ENCODE results near the gene ATP2B3.
A peak's percentile ranks its signal among the peaks of the same experiment; 100 is the strongest.

Gene ATP2B3

DNA sequence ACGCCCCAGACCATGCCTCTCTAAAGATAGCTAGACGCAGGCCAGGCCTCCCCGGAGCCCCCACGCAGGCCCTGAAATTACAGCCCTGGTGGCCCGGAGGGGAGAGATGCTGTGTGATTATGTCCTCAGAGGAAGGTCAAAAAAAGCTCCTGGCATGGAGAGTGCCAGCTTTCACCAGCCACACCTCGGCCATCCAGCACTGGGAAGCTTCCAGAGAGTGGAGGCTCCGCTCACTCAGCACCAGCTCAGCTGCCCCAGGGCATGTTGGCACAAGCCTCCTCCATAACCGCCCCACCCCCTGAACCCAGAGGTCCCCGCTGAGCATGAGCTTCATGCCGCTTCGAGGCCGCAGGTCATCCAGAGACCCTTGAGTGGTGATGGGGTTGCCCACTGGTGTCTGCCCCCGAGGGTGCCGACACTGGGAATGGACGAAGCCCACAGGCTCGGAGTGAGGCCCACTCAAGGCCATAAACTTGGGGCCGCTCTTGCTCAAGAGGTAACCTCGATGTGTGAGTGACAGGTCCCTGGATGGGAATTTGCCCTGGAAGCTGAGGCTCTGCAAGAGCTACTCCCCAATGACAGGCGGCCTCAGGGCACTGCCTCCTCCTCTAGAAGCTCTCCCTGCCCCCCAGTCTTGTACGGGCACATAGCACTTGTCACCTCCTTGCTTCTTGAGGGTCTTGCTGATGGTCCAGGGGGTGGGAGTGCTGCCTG lies 27.1 kb upstream of the ATP2B3 start:
- no peak for DNase-seq

DNA sequence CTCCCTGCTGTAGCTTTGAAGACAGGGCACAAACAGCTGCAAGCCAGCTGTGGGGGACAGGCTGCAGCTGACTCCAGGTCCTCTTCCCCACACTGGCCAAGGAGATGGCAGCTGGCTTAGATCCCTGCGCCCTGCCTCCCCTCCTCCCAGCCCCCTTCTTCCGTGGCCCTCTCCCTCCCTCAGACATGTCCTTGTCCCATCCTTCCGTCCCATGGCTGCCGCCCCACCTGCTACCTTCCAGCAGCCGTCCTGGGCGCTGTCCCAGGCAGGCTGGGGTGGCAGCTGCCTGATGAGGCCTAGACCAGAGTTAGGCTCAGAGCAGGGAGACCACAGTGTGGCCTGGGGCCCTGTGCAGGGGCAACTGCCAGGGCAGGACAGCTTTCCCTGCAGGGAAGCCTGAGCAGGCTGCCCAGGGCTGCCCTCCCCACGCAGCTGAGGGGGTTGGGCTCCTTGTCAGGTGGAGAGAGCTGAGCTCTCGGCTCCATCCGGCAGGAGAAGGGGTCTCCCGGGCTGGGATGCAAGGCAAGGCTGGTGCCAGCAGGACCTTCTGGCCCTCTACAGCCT lies 26.0 kb upstream of the ATP2B3 start:
- DNase-seq = no peak

DNA sequence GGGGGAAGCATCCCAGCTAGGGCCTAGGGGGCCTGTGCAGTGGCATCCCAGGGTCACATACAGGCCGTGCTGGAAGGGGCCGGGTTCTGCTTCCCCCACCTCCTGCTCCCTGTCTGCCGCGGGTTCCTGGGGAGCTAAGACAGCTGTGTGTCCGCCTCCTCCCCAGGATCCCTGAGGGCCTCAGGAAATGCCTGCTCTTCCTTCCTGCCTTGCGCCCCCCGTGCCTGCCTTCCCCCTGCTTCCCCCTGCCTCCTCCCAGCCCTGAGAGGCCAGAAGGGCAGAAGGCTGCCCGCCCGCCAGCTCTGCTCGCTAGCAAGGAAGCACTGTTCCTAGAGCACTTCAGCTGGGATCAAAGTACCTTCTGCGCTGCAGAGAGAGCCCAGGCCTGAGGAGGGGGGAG lies 25.5 kb upstream of the ATP2B3 start:
- DNase-seq = no peak

DNA sequence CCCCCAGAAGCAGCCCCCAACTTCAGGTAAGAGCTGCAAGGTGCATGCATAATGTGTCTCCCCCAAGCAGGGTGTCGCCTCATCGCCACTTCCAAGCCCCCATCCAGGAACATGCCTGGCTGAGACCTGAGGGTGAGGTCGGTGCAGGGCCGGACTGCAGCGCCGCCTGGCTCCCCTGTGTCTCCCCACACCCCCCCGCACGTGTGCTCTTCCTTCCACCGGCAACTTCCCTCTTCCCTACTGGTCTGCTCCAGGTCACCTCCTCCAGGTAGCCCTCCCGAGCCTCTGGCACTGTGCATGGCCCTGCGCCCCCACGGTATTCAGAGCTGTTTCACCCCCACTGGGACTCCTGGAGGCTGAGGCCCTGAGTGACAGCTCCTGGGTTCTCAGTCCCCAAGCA lies 24.9 kb upstream of the ATP2B3 start:
- DNase-seq = no peak

DNA sequence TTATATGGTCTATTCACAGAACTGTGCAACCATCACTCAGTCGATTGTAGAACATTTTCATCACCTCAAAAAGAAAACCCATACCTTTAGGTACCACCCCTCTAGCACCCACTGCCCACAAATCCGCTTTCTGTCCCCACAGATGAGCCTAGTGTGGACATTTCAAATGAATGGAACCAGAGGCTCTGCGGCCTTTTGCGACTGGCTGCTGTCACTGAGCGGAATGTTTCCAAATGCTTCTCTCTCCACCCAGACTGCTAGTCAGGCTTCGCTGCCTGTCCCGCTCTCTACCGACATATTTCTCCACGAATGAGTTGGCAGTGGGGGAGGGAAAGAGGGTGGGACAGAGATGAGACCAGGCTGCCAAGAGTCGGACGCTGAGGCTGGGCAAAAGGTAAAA lies 24.4 kb upstream of the ATP2B3 start:
- no peak for DNase-seq

DNA sequence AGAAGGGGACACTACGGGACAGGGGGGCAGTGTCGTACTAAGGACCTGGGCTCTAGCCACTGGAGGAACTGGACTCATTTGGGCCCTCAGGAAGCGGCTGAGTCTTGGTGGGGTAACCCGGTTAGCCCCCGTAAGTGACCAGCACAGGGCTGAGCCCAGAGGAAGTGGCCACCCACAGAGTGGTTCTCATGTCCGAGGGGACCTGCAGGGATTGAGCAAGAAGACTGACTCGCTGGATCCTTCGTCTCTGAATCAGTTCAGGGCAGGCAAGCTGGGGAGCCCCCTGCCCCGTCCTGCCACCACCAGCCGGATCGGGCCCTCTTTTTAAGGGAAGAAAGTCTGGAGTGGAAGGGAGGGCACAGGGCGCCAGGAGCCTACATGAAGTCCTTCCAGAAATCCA lies 23.4 kb upstream of the ATP2B3 start:
- no peak for DNase-seq

DNA sequence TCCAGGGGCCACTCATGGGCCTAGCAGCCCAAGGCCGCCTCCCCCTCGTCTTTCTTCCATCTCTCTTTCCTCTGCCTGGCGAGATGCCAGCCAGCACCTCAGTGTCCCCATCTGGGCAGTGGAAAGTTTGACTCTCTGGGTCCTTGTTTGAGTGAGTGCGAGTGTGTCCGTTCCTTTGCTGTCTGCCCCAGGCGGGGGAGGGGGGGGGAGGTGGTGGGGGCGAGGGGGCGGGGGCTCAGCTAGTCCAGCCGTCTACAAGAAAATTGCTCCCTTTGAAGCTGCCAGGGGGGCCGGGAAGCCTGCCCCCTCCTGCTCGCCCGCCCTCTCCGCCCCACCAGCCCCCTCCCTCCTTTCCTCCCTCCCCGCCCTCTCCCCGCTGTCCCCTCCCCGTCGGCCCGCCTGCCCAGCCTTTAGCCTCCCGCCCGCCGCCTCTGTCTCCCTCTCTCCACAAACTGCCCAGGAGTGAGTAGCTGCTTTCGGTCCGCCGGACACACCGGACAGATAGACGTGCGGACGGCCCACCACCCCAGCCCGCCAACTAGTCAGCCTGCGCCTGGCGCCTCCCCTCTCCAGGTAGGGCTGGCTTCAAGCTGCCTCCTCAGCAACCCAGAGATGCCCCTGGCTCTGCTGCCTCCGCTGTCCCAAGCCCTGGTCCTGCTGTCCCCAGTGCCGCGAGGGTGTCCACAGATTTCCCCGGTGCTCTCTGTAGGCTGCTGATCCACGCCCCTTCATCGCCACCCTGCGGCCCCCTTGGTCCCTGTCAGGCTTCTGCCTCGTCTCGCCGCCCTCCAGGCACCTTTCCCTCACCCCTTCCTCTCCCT lies 22.7 kb upstream of the ATP2B3 start, which contains the start of gene BGN:
Gene BGN, plus strand, starts transcription at position 440 of the 821 bp plus-strand sequence. CDS start 9,652 bp downstream, outside the sequence.
- peak; percentile 32 for DNase-seq

DNA sequence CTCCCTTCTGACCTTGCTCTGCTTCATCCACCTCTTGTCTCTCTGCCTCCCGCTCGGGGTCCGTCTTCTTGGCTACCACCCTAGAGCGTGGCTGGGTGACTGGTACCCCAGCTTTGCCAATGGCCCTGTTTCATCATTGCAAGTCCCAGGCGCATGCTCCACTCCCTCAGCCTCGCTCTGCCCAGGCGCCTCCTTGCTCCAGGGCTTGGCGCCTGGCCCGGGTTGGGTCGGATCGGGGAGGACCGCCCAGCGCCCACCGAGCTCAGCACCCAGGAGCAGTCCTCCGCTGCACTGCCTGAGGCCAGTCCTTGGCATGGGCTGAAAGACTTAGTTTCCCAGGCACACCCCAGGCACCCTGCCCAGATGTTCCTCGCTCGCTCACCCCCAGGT lies 22.1 kb upstream of the ATP2B3 start:
- no peak for DNase-seq

DNA sequence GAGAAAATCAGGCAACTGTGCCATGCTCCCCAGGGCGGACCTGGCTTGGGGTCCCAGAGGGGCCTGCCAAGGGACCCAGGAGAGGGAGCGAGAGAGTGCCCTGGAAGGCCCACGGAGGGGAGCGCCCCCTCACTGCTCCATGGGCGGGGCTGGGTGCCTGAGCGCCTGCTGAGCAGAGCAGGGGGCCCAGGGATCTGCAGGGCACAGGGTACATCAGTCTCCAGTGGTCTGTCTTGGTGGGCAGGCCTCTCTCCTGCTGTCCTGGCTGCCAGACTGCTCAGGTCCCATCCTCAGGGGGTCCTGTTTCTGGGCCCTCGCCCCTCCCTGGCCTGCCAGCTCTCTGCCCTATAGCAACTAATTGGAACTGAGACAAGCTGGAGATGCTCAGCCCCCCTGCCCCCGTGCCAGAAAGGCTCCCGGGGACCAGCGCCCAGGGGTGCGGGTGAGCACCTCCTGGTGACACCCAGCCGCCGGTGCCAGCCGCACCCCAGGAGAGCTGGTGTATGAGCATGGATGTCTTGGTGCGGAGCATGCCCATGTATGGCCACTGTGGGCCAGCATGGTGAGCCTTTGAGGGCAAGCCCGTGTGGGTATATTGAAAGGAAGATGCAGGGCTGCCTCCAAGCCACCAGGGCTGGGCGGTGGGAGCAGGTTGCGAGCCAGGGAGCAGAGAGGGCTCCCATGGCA lies 21.4 kb upstream of the ATP2B3 start:
- no peak for DNase-seq

DNA sequence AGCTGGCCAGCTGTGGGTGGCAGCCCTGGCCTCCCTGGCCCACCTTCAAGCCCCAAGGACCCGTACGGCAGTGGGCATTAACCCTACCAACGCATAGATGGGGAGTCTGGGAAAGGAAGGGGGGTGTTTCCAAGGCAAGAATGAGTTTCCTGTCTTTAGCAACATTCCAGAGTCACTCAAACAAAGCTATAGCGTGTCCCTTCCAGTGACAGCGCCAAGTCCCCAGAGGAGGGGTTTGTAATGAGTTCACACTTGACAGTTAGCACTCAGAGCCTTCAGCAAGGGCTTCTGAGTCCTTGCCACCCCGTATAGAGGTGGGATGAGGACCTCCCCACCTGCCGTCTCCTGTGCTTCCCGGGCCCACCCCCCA lies 20.9 kb upstream of the ATP2B3 start:
- no peak for DNase-seq

DNA sequence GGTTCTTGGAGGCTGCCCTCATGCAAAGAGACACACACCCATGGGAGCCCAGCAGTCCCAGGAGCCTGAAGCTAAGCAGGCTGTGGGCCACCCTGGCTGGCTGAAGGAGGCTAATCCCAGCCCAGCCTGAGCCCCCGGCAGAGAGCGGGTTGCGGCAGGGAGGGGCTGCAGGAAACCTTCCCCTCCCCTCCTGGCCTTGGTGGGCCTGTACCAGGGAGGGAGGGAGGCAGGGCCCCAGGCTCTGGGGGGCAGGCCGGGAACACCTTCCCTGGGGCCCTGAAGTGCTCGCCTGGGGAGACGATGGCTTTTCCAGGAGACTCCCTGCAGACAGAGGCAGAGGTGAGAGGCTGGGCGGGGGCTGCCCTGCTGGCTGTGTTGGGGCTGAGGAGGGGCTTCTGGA lies 19.0 kb upstream of the ATP2B3 start:
- DNase-seq = no peak

DNA sequence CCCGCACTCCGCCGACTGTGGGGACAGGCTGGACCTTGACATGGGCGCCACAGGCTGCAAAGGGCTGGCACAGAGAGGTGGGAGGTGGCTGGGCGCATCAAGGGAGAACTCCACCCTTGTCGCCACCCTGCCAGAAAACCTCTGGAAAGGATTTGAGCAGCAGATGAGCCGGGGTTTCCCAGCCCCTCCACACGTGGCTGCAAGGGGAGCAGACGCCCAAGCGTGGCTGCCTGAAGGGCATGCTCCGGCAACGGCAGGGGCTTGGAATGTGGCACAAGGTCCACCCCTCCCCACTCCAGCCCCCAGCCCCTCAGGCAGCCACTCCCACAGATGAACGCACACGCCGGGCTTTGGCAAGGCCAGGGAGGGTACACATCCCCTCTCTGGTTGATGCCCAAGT lies 18.1 kb upstream of the ATP2B3 start:
- no peak for DNase-seq

DNA sequence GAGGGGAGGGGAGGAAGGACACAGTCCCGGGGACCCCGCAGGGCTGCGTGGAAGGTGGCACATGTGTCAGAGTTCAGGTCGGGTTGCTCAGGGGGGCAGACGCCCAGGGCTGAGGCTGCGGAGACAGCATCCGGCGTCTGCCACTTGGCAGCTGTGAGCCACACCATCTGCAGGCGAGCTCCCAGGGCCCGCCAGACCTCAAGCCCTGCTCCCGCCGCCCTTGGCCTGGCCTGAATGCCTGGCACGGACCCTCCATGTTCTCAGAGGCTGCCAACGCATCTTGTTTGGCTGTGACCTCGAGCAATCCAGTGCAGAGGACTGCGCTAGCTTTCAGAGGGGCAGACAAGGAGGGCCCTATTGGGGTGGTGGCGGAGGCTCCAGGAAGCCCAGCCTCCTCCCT lies 17.6 kb upstream of the ATP2B3 start:
- DNase-seq = no peak

DNA sequence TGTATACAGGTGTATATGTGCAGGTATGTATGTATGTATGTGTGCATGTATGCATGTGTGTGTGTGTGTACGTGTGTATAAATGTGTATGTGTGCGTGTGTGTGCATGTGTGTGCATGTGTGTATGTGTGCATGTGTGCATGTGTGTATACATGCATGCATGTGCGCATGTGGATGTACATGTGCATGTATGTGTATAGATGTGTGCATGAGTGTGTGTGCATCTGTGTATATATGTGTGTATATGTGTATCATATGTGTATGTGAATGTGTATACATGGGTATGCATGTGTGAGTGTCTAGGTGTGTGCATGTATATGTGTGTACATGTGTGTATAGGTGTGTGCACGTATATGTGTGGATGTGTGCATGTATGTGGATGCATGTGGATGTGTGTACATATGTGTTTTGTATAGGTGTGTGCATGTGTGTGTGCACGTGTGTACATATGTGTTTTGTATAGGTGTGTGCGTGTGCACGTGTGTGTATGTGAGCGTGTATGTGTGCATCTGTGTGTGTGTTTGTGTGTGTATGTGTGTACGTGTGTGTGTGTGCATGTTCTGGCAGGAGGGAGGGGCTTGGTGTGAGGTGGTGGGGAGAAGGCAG lies 16.7 kb upstream of the ATP2B3 start:
- DNase-seq = no peak

DNA sequence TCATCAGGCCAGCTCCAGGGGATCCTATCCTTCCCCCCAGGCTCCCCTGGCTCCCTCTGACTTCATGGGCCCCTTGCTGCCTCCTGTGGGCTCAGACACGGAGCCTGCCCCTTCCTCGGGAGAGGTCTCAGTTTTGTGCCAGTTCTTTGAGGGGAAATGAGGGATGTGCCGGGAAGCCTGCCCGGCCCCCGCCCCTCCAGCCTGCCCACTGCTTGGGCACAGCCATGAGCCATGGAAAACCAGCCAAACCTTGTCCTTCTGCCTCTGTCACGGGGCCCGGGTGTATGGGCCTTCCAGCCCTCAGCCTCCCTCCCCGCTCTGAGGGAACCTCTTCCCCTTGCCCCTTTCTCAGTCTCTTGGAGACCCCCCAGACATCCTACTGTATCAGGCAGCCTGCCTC lies 15.9 kb upstream of the ATP2B3 start:
- no peak for DNase-seq

DNA sequence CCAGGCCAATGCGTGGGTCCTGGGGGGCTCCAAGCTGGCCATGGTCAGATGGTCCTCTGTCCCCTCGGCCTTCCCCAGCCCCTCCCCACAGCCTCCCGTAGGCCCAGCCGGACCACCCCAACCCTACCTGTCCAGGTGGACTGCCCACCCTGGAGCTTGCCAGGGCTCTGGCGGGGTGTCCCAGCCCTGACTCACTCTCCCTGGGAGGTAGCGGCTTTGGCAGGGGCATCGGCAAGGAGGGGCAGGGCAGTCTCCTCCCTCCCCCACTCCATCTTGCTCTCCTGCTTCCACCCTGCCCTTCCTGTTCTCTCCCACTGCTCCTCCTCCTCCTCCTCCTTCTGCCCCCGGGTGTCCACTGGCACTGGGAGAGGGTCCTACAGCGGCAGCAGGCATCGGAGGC lies 15.3 kb upstream of the ATP2B3 start:
- DNase-seq = no peak

DNA sequence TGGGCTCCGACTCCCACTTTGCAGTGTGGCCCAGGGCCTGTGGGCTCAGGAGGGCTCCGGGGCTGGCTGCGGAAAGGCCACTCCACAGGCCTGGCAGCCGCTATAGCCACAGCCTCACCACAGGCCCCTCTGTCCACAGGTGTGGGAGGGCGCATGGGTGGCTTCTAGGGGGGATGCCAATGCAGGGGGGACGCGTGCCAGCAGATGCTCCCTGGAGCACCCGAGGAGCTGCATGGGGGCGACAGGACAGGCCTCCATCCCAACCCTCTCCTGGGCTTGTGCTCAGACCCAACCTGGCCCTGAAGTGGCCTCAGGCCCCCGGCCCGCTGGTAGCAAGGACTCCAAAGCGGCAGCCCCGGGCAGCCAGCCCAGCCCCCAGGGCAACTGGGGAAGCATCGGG lies 14.6 kb upstream of the ATP2B3 start:
- no peak for DNase-seq

DNA sequence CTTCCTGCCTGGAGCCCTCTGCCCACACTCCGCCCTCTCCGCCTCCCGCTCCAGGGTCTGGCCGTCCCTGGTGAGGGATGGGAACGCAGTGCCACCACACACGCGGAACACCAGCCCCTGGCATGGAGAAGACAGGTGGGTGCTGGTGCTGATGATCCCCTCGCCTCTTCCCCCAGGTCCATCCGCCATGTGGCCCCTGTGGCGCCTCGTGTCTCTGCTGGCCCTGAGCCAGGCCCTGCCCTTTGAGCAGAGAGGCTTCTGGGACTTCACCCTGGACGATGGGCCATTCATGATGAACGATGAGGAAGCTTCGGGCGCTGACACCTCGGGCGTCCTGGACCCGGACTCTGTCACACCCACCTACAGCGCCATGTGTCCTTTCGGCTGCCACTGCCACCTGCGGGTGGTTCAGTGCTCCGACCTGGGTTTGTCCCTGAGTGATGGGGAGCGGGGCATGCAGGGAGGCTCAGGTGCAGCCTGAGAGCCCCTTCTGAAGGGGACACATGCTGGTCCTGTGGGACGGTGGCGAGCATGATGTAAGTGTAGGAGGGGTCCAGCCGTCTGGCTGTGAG lies 12.9 kb upstream of the ATP2B3 start:
- DNase-seq = no peak

DNA sequence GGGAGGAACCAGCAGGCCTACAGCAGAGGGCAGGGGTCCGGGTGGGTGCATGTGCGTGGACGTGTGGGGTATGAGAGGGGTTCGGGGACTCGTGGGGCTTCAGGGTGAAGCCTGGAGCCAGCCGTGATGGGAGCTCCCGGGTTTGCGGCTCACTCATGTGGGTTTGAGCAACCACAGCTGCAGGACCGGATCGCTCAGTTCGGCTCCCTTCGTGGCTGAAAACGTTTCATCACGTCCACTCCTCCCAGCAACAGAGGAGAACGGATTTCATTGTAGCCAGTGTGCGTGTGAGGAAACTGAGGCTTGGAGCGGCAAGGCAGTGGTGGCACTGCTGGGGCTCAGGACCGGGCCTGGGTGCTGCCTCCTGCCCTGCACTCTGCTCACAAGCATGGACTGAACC lies 12.1 kb upstream of the ATP2B3 start:
- DNase-seq = no peak

DNA sequence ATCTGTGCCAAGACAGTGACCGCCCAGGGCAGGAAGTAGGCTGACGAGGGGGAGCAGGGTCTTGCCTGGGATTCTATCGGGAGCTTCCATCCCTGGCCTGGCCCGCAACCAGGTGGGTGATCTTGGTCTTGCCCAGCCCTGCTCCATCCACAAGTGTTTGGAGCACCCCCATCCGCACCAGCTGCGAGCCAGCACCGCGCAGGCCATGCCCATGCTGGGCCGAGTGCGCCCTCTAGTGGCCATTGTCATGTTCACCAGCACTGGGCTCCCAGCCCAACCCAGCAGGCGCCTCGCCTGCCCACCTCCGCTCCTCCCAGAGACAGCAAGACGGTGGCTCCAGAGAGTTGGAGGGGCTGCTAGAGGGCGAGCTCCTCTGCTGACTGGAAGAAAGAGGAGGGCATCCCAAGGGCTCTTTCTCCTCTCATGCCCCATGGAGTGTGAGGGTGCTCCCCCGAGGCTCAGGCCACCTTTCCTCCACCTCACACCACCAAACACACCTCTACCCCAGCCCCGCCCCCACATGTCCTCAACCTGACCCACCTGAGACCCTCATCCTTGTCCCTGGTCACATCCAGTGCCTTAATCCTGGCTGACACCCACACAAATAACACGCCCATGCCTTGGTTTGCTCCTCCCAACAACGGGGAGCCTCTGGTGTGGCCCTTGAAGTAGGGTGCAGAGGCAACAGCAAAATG lies 9.8 kb upstream of the ATP2B3 start:
- DNase-seq = peak; percentile 50

DNA sequence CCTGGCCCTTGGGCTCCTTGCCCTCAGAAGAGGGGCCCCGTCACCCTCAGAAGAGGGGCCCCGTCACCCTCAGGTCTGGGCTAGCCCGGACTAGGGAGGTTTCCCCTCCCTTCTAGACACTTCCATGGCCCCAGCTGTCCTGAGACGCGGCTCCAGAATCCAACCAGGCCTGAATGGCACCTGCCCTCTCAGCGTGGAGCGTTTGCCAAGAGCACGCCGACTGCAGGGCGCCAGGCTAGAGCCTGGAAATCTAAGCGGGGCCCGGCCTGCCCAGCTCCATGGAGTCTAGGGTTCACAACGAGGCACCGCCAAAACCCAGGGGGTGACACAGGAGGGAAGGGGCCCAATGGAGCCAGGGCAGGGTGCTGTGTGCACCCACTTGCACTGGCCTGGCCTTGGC lies 7.8 kb upstream of the ATP2B3 start:
- DNase-seq = no peak

DNA sequence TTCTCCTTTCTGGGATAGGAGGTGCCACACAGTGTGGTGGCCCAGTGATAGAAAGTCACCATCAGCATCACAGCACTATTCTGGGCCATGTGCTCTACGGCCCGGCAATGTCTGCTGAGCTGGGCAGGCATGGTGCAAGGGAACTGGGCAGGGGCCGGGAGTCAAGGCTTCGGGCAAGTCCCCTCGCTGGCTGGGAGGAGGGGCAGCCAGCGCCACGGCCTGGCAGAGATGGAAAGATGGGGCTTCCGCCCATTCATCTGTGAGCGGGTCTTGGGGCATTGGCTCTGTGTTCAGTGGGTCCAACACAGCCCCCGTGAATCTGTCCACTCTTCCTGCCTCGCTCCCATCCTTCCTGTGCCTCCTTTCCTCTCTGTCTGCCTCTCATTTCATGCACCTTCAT lies 7.1 kb upstream of the ATP2B3 start:
- DNase-seq = no peak

Measured in NCI-H2227 treated with DMSO at 0.1 percent for 48 hours (cell line).